Fibroblast of peridontal ligament (primary cell): ENCODE measurements around the gene CD247.

ENCODE experiments used
- DNase-seq: peaks from one replicate; pipeline ENCODE4 v3.0.0-alpha.2; 2010; ENCODE audit errors: extremely low read depth

The CD247 gene

DNA sequence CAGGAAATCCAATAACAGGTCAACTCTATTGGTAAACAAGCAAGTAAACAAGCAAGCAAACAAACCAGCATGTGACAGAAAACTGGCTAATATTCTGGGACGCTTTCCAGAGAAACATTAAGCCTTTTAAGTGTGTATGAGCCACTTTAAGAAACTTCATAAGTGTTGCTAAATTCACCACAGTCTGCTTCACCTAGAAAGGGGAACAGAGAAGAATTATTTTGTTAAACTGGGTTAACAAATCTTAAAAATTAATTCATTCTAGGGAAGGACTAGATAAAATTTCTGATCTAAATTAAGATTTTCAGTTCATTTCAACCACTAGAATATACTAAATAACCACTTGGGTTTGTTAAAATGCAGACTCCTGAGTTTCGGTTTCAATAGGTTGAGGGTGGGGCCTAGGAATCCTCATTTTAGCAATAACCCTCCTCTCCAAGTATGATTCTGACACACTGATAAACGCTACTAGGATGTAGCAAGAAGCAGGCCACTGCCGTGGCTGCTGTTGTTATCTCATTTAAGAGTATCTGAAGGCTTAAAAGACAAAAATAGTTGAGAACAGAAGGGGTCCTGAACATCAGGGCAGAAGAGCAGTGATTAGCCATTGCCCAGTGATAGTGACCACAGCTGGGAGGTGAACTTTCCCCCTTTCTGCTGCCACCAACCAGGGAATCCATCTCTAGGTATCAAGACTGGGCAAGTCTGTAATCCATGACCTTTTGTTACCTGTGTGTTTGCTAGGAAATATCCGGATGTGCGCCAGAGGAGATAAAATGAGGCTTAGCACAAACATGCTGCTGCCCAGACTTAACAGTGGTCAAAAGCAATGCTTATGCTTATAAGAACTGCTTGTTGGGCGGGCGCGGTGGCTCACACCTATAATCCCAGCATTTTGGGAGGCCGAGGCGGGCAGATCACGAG, 24.0 kb upstream of the CD247 start:
- no peak for DNase-seq

DNA sequence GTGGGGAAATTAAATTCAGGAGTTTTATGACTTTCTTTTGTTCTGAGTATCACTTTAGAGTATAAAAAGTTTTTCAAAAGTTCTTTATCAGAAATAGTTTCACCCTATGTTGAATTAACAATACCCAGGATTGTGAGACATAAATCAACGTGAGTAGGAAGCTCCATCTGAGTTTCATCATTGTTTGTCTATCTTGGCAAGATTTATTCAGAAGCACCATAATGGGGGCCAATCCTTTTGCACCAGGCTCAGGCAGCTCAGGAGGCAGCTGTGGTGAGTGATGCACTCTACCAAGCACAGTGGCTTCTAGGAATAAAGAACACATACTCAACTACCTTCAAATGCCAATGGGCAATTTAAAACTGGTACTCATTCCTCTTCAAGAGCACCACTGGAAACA, 23.3 kb upstream of the CD247 start:
- peak; percentile 66 for DNase-seq

DNA sequence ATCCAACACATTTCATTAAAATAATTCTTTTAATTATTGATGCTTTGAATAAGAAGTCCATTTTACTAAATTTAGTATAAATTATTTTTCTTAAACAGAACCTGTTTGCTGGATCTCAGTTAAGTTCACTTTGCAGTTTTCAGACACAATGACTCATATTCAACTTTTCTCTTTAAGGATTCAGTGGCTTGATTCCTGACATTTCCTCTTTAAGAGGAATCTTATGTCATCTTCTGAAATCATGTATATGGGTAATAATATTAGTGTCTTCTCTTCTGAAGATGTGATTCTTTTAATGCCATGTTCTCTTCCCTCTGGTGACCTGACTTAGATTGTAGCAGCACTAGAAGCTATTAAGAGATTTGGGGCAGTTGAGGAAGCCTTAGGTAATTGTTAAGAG, 22.7 kb upstream of the CD247 start:
- DNase-seq, result peak; percentile 34

DNA sequence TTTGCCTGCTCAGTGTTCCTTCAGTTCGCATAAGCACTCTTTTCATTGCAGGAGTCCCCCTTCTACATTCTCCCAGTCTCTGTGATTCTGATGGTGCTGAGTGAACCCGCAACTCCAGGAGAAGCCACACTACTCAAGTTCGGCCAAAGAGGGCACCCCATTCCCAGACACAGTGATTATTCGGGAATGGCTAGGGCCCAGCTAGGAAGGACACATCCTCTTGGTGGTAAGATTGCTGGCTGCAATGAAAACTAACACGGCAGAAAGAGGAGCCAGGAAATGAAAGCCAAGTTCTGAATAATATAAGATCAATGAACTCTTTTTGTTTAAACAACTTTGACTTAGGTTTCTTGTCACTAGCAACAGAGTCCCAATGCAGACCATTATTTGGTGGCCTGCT, 20.3 kb upstream of the CD247 start:
- DNase-seq, result peak; percentile 40

DNA sequence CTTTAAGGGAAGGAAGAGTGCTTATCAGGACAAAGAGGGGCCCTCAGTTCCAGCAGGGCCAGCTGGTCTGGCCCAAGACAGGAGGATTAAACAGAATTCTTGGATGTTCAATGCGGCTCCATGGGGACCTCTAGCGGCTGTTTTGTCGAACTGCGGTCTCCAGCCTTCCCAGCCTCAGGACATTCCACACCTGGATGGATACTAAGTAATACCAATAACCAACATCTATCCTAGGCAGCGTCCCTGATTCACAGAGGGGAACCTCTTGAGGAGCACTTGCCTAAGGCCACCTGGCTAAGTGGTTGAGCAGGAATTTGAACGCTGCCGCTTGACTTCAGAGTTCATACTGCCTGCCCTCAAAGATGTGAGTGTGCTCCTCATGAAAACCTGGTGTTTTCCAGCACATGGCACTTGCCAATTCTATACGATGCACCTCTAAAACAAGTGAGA, 15.5 kb upstream of the CD247 start:
- DNase-seq, result peak; percentile 68

DNA sequence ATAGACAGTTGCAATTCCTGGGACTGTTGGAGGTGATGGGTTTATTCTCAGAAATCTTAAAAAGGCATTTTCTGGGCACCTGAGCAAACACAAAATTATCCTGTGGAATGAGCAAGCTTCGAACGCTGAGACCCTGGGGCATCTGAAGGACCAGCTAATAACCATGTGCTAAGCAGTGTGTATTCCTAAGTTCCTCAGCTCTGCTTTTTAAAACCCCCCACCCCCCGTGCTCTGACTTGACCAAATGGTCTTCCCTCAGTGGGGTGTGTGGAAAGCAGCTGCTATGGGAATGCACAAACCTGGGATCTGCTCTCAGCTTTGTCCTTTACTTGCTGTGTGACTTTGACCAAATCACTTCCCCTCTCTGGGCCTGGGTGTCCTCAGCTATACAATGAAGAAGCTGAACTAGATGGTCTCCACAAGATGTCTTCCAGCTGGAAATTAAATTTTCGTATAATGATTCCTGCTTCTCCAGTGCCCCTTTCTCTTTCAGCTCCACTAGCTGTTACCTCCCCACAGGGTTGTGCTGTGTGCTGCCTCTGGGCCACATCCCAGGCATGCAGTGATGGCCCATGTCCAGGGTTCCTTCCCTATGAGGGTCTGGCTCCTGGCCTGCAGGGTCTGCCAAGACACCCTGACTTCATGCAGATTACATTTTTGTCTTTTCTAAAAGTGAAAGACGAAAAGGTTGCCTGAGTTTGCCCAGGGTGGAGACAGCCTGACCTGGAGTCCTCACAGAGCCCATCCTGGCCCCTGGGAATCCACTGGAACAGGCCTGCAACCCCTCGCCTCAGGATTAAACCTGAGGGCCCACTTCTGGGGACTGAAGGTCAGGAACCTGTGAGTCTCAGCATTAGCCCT, 14.9 kb upstream of the CD247 start:
- no peak for DNase-seq

DNA sequence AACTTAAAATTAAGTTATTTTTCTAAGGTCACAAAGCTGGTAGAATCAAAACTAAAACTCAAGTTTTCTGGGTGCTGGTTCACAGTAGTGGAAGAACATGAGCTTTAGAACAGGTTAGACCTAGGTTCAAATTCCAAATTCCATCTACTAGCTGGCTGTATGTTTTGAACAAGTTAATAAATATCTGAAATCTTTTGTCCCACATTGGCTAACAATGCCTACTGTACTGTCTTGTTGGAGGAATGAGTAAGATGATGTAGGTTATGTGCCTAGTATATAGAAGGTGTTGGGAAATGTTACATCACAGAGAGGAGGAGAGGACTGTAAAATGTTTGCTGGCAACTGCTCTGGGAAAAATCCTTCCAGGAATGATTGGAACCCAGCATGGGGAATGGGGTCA, 14.0 kb upstream of the CD247 start:
- DNase-seq, result no peak

DNA sequence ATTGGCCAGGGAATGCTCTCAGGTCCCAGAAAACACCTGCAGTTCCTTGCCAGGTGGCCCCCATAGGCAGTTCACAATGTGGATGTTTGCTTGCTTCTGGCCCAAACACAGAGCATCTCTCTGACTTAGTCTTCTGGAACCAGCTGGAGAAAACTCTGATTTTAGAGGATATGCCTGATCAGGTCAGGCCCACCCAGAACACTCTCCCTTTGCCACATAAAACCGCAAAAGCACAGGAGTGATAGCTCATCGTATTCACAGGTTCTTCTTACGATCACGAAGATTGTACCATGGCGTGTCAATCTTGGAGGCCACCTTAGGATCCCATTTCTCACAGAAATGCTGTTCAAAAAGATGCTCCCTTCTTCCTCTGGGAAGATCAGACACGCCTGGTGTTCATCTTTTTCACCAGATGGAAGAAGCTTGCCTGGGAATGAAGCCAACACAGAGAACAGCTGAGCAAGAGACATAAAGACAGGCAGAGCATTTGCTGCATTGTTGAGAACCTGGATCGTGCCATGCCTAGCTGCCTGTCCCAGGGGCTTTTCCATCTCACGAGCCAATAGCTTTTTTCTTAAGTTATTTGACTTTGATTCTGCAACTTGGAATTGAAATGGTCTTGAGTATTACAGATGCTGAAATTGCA, 11.6 kb upstream of the CD247 start:
- peak; percentile 23 for DNase-seq

DNA sequence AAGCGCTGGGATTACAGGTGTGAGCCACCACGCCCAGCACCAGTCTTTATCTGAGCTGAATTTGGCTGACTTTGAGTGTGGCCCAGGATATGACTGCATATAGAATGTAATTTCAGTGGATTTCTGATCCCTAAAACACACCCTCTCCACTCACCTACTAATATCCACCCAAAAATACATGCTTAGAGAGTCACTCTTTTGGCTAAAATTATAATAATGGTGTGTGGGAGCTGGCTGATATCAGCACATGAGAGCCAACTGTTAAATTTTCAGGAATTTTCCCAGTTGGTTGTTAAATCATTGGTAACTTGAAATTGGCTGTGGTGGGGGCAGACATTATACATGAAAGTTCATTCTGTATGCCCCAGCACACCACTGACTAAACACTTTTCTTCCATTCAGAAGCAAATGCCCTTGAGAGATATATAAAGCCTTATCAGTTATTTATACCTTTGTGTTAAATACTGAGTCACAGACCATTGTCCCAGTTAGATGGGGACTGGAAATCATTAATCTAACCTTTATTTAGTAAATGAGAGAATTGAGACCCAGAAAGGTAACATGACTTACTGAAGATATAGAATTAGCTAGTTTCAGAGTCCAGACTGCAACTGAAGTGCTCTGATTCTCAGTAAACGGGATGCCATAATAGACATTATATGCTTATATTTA, 9.9 kb upstream of the CD247 start:
- no peak for DNase-seq

DNA sequence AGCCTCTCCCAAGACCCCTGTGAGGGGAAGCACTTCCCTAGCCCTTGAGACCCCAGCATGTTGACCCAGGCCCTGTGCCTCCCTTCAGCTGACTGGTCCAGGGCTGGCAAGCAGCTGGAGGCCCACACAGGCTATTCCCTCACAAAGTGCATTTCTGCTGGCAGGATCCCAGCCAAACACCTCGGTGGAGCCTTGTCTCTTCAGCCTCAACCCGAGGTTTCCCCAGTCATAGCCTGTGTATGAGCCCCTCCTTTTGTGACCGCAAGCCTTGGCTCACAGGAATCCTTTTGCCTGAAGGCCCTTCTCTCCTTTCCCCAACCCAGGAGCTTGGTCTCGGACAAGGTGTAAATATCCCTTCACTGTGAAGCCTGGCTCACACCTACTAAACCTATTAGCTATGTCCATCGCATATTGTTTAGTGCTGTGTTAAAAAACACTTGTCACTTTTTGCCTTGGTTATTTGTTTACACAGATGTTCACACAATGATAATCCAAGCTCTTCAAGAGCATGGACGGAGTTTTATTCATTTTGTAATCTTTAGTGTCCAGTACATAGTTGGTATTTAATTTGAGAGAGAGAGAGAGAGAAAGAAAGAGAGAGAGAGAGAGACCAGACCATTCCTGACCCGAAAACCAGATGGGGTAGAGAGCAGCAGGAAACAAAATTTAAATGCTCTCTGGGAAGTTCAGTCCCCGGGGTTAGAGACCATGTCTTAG, 8.5 kb upstream of the CD247 start:
- no peak for DNase-seq

DNA sequence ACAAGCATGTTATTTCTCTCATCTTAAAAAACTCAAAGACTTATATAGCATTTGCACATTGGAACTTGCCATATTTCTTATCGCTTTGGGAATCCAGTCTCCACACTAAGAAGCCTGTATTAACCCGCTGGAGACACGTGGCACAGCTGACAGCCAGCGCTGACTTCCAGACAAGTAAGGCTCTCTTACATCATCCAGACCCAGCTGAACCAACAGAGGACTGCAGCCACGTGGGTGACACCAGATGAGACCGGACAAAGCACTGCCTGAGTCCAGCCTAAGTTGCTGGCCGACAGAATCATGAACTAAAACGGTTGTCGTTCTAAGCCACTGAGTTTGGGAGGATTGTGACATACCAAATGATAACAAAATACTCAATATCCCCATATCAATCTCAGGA, 6.3 kb upstream of the CD247 start:
- DNase-seq, result no peak

DNA sequence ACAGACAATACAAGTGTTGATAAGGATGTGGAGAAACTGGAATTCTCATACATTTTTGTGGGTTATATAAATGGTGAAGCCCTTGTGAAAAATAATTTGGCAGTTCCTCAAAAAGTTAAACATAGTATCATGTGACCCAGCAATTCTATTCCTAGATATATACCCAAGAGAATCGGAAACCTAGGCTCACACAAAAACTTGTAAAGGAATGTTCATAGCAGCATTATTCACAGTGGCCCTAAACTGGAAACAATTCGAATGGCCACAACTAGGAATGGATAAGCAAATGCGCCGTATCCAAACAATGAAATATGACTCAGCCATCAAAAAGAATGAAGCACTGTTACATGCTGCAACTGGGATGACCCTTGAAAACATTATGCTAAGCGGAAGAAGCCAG, 3.9 kb upstream of the CD247 start:
- DNase-seq, result no peak

DNA sequence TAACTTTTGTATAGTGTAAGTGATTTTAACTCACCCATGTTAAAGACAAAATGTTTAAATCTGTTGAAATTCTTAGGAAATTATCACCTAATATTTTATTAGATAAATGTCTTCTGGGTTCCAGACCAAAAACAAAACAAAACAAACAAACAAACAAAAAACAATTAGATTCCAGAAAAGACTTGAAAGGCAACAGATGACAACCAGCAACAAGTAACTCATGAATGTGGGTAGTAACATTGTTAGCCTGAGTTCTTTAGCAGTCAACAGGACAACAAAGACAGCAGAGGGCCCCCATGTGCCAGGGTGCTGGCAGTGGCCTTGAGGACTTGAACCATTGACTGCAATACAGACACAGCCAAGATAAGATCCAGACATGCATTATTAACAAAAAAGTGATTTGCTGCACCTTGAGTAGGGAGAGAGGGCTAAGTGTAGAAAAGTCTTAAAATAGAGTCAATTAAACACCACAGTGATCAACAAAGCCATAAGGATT, 2.4 kb upstream of the CD247 start:
- DNase-seq, result no peak

DNA sequence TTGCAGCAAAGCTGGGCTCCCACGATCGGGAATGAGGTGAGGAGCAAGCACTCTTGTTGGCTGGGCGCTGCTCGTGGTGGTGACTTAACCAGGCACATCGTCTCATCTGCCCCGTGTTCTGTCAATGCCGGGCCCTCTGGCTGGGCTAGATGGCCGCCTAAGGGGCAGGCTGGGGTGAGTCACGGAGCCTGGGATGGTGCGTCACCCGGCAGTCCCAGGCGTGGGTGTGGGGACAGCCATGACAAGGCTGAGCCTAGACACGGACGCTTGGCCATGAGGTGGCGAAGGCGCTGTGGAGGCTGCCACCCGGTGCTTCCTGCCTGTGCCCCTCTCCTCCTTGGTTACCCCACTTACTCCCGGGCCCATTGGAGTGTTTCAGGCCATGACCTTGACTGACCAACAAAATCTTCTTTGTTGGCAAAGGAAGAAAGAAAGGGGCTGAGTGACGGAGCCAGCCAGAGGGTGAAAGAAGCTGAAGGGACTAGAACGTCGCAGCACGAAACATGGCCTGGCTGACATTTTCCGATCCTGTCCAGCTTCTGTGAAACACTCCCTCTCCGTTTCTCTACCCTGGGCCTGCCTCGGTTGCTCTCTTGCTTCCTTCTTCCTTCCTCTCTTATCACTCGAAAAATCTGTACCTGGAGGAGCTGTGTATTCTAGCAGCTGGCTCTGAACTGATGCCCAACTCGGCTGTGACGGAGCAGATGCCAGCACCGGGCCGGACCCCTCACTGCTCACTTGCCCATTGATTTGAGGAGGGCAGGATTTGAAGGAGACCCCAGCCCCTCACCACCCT, 596 bp downstream of the CD247 start:
- DNase-seq, result no peak

DNA sequence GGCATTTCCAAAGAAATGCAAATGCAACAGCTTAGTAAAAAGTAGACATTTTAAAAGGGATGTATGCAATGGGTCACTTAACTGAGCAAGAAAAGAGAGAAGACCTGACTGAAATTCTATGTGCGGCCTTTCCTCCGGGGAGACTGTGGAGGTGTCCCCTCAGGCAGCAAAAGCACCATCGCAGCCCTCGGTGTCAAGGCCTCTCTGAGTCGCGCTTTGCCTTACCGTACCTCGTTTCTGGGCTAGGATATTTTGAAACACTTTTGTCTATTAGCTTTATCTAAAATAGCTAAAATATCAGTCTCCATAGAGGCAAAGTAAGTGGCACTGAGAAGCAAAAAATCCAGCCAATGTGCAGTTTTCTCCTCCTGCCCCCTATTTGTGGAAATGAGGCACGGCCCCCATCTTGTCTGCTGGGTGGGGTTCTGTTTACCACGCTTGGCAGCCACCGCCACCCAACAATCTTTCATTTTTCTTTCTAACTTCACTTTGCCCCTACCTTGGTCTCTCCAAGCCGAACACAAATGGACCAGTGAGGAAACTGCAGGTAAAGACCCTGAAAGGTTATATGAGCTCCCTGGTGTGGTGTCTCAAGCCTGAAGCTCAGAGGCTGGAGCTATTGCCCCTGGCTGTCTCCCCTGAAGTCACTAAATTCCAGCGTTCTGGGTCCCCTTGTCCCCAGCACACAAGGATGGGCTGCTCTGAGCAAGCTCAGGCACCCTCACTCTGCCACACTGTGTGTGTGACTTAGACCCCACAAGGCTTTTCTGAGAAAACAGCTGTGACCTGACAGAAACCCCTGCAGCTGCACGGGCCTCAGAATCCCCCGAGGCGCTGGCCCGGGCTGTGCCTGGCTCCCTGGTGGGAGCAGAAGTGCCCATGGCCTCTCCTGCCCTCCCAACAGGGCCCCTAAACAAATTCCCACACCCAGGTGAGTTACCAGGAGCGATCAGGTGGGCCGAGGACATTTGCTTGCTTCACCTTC, 1.6 kb downstream of the CD247 start:
- DNase-seq, result no peak

DNA sequence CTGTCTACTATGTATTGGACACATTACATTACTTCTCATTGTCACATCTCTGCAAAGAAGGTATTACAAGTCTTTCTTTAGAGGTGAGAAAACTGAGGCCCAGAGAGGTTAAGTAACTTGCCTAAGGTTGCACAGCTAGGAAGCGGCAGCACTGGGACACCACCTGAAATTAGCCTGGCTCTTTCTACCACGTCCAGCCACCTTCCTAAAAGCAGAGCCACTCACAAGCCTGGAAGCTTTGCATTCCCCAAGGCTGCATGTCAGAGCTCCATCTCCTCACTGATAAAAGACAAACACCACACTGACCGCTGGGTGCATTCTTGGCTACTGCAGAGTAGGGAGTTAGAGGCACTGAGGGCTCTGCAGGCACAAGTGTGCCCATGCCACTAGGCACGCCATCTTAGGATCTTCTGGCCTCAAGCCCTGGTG, 2.4 kb downstream of the CD247 start:
- DNase-seq, result no peak

DNA sequence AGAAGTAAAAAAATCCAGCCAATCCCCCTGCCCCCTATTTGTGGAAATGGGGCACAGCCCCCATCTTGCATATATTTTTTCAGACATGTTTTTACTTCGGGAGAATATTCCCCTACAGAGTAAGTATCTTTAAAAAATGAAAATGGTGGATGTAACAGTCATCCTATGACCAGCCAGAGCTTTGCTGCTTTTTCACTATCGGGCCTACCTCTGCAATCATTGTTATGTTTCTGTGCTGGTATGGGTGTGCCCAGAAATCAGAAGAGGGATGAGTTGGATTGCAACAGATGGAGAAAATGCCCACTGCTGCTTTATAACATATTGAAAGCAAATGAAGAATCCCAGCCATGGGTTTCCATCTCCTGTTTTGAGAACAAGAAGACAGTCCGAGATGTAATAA, 2.9 kb downstream of the CD247 start:
- DNase-seq, result no peak

DNA sequence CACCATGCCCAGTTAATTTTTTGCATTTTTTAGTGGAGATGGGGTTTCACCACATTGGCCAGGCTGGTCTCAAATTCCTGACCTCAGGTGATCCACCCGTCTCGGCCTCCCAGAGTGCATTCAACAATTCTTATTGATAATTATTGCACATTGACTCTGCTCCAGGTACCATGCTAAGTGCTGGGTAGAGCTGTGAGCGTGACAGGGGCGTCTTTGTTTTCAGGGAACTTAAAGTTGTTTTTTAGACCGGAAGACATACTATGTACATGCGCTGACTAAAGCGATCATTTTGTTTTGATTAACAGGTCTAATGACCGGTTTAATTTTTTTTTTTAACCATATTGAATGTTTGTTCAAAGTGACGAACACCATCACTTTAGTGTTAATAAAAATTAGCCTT, 4.0 kb downstream of the CD247 start:
- no peak for DNase-seq
